Activated CD4-positive, alpha-beta T cell treated with anti-CD3 and anti-CD28 coated beads, Interleukin-2, amount 10 ng/mL, durations not matched to agents 24 days and 14 days (primary cell): Measurements from ENCODE around the gene SLC5A4. TPM values are rescaled to one million over a fixed set of nuclear protein-coding genes. Genes with fewer than 3 reads are reported as not detected.
"Not testable (repeated sequence)": the region's sequence is repeated elsewhere in the genome, so short reads cannot be mapped to it uniquely, and the experiment has no call there.

Experiments used
- DNase-seq: peaks from one replicate; pipeline ENCODE4 v3.0.0; 2022
- H3K27ac Mint-ChIP-seq: one replicate; pipeline ENCODE4 v1.8.0; 2022; ENCODE audit warnings: mild to moderate bottlenecking, mixed read lengths
- H3K27me3 Mint-ChIP-seq: one replicate; pipeline ENCODE4 v1.8.0; 2022; ENCODE audit warnings: mixed read lengths
- H3K36me3 Mint-ChIP-seq: one replicate; pipeline ENCODE4 v1.8.0; 2022; ENCODE audit warnings: low read depth, mild to moderate bottlenecking, mixed read lengths
- H3K4me1 Mint-ChIP-seq: one replicate; pipeline ENCODE4 v1.8.0; 2021; ENCODE audit warnings: mixed read lengths
- H3K4me3 Mint-ChIP-seq: one replicate; pipeline ENCODE4 v1.8.0; 2022; ENCODE audit warnings: mild to moderate bottlenecking, moderate library complexity, mixed read lengths
- H3K9me3 Mint-ChIP-seq: one replicate; pipeline ENCODE4 v1.8.0; 2021; ENCODE audit warnings: mixed read lengths
- intact Hi-C: fragments of 100-400 bp; cut with micrococcal nuclease; formaldehyde crosslinking; loops from one replicate; pipeline ENCODE4 v1.15.1; 2023
- total RNA-seq: library from RNA; stranded (reverse); gene quantifications from 2 replicates; pipeline ENCODE4 v1.2.3, GENCODE V29; 2022

Gene SLC5A4
- total RNA-seq, 1 donor from 2014 or later: not detected

DNA sequence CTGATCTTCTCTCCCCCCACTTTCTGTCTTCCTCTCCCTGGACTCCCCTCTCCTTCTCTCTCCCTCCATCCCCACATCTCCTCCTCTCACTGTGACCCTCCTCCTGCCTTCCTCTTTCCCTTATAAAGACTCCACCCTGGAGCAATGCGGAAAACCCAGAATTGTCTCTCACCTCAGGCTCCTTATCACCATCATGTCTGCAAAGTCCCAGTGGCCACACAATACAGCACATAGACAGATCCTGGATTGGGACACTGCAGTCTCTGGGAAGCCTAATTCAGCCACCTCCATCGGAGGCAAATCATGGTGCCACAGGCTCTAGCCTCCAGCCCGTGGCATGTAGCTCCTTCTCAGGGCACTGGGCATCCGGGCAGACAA is 53.0 kb downstream of the SLC5A4 start:
- intact Hi-C loops: loop anchor here (2.0 kb wide), 1 partner anchor 59 kb away; no protein-coding TSS in a partner anchor
- Mint-ChIP-seq H3K9me3 (no peaks in the 10 kb centered on the region), H3K27ac (peak overlapping the region; percentile 49), H3K27me3 (peaks cover 19% of the 10 kb centered on the region), H3K36me3 (no peaks in the 10 kb centered on the region), H3K4me1 (peaks cover 24% of the 10 kb centered on the region), H3K4me3 (peak overlapping the region; percentile 68)
- no peak for DNase-seq

DNA sequence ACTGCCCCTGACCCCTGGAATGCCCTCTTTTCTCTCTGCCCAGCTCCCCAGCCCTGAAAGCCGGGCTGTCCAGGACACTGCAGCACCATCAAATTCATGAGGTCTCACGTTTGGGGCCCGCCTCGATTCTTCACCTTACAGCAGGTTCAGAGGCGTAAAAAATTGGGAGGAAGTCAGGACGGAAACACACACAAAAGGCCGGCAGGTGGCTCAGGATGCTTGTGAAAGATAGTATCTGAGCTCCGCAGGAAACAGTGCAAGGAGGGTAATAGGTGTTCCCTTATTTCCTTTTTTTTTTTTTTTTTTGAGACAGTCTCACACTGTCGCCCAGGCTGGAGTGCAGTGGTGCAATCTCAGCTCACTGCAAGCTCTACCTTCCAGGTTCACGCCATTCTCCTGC is 54.4 kb downstream of the SLC5A4 start:
- H3K36me3 Mint-ChIP-seq: no peaks in the 10 kb centered on the region
- peaks cover 19% of the 10 kb centered on the region for H3K4me1 Mint-ChIP-seq
- H3K9me3 Mint-ChIP-seq: no peaks in the 10 kb centered on the region
- H3K4me3 Mint-ChIP-seq: no peak overlapping the region
- DNase-seq: peak; percentile 70
- intact Hi-C loops: no loop called here
- H3K27me3 Mint-ChIP-seq: peaks cover 26% of the 10 kb centered on the region
- no peak overlapping the region for H3K27ac Mint-ChIP-seq

DNA sequence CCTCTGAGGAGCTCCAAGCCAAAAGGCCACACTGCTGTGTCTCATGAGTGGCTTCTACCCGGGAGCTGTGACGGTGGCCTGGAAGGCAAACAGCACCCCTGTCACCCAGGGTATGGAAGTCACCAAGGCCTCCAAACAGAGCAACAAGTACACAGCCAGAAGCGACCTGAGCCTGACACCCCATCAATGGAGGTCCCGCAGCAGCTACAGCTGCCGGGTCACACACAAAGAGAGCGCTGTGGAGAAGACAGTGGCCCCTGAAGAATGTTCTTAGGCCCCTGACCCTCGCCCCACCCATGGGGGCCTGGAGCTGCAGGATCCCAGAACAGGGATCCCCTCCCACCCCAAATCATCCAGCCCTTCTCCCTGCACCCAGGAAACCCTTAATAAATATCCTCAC is 55.2 kb downstream of the SLC5A4 start:
- Mint-ChIP-seq H3K4me1 (peaks cover 16% of the 10 kb centered on the region), H3K4me3 (no peak overlapping the region), H3K27me3 (peaks cover 27% of the 10 kb centered on the region), H3K27ac (no peak overlapping the region), H3K36me3 (no peaks in the 10 kb centered on the region), H3K9me3 (no peaks in the 10 kb centered on the region)
- intact Hi-C loops: no loop called here
- no peak for DNase-seq

DNA sequence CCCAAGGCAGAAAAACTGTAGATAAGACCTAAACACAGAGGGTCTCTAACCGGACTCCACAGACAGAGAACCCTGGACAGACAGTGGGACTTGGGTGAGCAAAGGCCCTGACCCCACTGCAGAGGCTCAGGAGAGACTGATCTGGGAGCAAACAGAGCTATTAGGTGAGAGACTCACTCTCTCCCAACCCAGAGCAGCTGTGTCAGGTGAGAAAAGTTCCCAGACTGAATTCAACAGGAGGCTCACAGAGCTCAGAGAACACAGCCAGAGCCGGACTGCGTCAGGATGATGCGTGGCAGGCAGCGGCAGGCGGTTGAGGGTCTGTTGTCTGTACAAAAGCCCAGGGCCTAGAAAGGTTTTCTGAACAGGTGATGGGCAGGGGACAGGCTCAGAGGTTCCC is 55.8 kb downstream of the SLC5A4 start:
- Mint-ChIP-seq H3K4me3 (no peak overlapping the region), H3K4me1 (peaks cover 16% of the 10 kb centered on the region), H3K27ac (no peak overlapping the region), H3K36me3 (no peaks in the 10 kb centered on the region), H3K27me3 (peaks cover 26% of the 10 kb centered on the region), H3K9me3 (no peaks in the 10 kb centered on the region)
- intact Hi-C loops: no loop called here
- DNase-seq: no peak

DNA sequence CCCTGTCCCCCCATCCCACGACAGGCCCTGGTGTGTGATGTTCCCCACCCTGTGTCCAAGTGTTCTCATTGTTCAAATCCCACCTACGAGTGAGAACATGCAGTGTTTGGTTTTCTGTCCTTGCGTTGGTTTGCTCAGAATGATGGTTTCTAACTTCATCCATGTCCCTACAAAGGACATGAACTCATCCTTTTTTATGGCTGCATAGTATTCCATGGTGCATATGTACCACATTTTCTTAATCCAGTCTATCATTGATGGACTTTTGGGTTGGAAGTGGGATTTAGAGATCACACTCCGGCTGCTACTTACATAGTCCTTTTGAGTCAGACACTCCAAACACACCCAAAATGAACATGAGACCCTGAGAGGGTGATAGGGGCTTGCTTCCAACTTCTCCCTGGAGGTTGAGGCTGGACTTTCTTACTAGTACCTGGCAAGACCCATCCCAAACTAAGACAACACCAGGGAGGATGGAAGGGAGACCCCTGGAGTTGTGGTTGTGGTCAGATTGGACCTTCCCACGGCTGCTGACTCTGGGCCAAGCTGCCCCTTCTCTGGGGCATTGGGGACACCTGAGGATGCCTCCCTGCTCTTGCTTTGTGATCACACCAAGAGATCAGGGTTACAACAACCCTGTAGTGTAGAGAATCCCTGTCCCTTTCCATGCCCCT is 57.5 kb downstream of the SLC5A4 start:
- H3K4me1 Mint-ChIP-seq: peaks cover 12% of the 10 kb centered on the region
- H3K36me3 Mint-ChIP-seq, H3K4me3 Mint-ChIP-seq, intact Hi-C loops, H3K9me3 Mint-ChIP-seq, DNase-seq, H3K27ac Mint-ChIP-seq: not testable (repeated sequence)
- peaks cover 17% of the 10 kb centered on the region for H3K27me3 Mint-ChIP-seq

DNA sequence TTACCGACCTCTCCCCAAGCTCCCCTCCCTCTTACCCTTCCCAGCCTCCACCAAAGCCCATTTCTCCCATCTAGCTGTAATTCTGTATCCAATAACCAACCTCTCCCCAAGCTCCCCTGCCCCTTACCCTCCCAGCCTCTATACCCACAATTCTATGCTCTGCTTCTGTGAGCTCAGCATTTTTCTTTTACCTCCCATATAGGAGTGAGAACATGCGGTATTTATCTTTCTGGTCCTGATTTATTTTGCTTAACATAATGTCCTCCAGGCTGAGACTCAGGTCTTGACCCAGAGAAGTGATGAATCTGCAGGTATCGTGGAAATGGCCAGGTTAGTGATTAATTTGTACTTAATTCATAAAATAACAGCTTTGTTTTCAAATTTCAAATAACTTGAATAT is 59.2 kb downstream of the SLC5A4 start:
- H3K27ac Mint-ChIP-seq, H3K9me3 Mint-ChIP-seq, DNase-seq, H3K36me3 Mint-ChIP-seq, intact Hi-C loops, H3K4me1 Mint-ChIP-seq, H3K4me3 Mint-ChIP-seq: not testable (repeated sequence)
- H3K27me3 Mint-ChIP-seq: peaks cover 16% of the 10 kb centered on the region

DNA sequence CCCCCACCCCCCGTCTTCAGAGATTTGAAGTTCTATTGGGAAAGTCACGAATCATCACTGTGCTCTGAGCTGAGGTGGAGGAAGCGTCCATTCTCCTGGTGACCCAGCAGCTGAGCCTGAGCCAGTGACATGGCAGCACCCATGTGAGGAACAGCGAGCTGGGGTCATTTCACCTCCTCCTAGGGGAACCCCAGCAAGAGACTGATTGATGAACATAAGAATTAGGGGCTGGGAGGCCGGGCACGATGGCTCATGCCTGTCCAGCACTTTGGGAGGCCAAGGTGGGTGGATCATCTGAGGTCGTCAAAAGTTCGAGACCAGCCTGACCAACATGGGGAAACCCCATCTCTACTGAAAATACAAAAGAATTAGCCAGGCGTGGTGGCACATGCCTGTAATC is 61.8 kb downstream of the SLC5A4 start:
- H3K27me3 Mint-ChIP-seq: peaks cover 19% of the 10 kb centered on the region
- H3K36me3 Mint-ChIP-seq, H3K4me3 Mint-ChIP-seq, H3K9me3 Mint-ChIP-seq, DNase-seq, intact Hi-C loops, H3K27ac Mint-ChIP-seq, H3K4me1 Mint-ChIP-seq: not testable (repeated sequence)

DNA sequence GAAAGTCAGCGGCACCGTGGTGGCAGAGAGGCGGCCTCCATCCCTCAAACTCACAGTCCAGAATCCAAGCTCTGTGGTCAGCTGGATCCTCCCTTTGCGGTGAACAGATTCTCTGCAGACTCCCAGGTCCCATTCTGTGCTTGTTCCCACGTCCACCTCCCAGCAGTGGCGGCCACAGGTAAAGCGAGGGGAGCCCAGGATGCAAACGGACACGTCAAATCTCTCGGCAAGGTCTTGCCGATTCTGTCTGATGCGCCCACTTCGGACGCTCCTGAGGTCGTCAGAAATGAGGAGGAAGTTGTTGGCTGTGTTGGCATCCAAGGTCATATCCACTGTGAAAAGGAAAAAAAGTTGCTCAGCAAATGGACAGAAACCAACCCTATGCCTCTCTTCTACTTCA is 64.1 kb downstream of the SLC5A4 start:
- intact Hi-C loops, DNase-seq, H3K36me3 Mint-ChIP-seq, H3K4me1 Mint-ChIP-seq, H3K9me3 Mint-ChIP-seq, H3K27ac Mint-ChIP-seq, H3K4me3 Mint-ChIP-seq: not testable (repeated sequence)
- H3K27me3 Mint-ChIP-seq: peaks cover 15% of the 10 kb centered on the region

DNA sequence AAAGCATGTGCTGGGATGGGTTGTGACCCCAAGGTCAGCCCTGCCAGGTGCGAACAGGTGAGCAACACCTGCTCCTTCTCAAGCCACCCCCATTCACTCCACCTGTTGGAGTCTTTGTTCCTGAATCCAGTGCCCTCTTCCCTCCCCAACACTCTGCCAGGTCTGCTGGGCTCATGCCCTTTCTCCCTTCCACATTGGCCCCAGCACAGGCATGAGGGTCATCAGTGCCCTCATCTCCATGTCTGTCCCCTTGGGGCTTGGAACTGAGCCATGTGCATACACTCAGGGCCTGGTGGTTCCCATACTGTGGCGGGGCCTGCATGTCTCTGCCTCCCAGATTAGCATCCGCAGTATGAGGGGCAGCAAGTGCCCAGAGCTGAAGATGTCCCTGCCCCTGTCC is 69.3 kb downstream of the SLC5A4 start:
- no peak for DNase-seq
- H3K4me1 Mint-ChIP-seq: no peaks in the 10 kb centered on the region
- peaks cover 10% of the 10 kb centered on the region for H3K27me3 Mint-ChIP-seq
- no peaks in the 10 kb centered on the region for H3K9me3 Mint-ChIP-seq
- no peak overlapping the region for H3K27ac Mint-ChIP-seq
- no peaks in the 10 kb centered on the region for H3K36me3 Mint-ChIP-seq
- intact Hi-C loops: no loop called here
- H3K4me3 Mint-ChIP-seq: no peak overlapping the region

DNA sequence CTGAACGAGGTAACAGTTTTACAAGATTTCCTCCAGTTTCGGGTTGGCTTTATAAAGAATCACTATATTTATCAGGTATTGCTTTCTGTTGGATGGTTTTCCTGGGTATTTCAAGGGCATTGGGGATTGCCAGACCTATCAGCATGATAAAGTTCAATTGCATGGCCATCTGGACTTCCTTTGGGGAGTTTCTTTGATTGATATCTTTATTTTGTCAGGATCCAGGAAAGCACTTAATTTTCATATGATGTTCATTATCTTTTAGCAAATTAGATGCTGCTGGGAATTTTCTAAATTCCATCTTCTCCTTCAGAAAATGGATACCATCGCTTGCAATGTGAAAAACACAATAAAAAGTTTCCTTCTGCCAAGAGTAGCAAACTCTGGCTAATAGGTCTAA is 71.5 kb downstream of the SLC5A4 start:
- no peak for DNase-seq
- peaks cover 13% of the 10 kb centered on the region for H3K27me3 Mint-ChIP-seq
- H3K36me3 Mint-ChIP-seq: no peaks in the 10 kb centered on the region

DNA sequence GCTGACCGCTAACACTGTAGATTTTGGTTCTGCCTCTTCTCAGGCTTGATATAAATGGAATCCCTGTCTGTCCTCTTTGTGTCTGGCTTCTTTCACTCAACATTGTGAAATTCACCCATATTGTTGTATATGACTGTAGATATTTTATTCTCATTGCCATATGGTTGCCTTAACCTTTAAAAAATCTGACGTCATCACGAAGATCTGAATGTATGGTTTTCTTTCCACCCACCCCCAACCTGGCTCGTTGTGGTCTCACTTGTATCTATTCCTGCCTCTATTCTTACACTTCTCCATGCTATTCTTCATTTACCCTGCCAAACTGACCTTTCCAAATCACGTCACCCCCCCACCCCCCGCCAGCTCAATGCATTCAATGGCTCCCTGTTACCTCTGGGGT is 74.1 kb downstream of the SLC5A4 start:
- Mint-ChIP-seq H3K27me3 (peaks cover 28% of the 10 kb centered on the region), H3K27ac (no peak overlapping the region), H3K36me3 (no peaks in the 10 kb centered on the region), H3K4me3 (no peak overlapping the region), H3K4me1 (no peaks in the 10 kb centered on the region), H3K9me3 (no peaks in the 10 kb centered on the region)
- intact Hi-C loops: no loop called here
- no peak for DNase-seq

More for the DNA sequence above, 71.5 kb downstream of the SLC5A4 start:
- intact Hi-C loops: no loop called here
- no peaks in the 10 kb centered on the region for H3K9me3 Mint-ChIP-seq
- no peak overlapping the region for H3K27ac Mint-ChIP-seq
- H3K4me1 Mint-ChIP-seq: no peaks in the 10 kb centered on the region
- no peak overlapping the region for H3K4me3 Mint-ChIP-seq

DNA sequence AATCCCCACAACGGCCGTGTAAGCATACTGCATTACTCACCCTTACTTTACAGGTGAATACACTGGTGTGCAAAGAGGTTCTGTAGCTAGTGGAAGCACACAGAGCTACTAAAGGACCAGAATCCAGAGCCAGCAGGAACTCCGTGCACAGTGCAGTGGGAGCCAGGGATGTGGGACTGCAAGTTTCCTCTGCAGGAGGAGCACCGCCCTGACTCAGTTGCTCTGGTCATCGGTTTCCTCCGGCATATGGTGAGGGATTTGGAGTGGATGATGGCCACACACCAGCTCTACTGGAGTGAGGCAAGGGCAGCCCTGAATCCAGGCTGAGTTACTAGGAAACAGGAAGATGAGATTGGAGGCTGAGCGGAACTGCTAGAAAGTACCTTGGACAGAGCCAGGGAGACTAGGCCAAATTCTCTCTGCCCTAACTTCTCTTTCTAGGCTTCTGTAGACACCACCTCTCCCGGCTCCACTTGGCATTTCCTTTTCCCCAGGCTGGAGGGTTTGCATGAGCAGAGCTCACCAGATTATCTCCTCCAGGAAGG is 77.9 kb downstream of the SLC5A4 start:
- no peak overlapping the region for H3K27ac Mint-ChIP-seq
- intact Hi-C loops: no loop called here
- no peak for DNase-seq
- H3K9me3 Mint-ChIP-seq: no peaks in the 10 kb centered on the region
- no peak overlapping the region for H3K4me3 Mint-ChIP-seq
- H3K4me1 Mint-ChIP-seq: peaks cover 3% of the 10 kb centered on the region
- H3K36me3 Mint-ChIP-seq: no peaks in the 10 kb centered on the region
- peaks cover 33% of the 10 kb centered on the region for H3K27me3 Mint-ChIP-seq

DNA sequence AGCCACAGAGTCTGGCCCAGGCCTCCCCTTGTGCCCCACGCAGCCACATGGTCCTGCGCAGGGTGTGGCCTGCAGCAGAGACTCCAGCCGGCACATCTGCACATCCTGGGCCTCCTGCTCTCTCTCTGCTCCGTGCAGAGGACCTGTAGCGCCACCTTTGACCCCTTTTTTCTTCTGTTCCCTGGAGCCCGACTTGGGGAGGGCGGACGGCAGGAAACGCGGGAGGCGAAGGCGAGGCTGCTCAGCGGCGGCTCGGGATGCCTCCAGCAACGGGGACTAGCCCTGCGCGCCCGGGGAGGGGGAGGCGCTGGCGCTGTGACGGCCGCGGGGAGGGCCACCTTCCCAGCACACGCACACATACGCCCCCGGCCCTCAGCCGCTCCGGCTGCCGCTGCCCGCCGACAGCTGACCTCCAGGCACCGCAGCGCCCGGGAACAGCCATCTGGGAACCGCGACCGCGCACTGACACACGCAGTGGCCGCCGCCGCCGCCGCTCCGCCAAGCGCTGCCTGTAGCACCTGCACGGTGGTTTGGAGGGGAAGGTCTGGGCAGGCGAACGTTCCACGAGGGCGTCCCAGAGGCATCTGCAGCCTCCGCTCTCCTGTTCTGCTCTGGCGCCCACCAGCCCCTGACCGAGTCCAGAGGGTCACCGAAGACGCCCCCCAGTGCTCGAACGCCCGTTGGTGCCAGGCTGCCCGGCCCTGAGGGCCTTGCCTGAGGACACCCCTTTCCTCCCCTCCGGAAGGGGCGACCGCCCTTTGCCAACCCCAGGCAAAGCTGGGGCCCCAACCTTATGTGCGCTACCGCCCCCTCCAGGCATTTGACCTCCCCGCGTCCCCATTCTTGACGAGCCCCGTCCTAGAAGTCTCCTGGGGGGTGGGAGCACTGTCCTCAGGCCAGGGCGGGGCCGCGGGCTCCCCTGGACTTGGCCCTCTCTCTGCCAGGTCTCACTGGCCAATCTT is 79.2 kb downstream of the SLC5A4 start:
- Mint-ChIP-seq H3K27ac (no peak overlapping the region), H3K27me3 (peaks cover 33% of the 10 kb centered on the region), H3K36me3 (no peaks in the 10 kb centered on the region), H3K9me3 (no peaks in the 10 kb centered on the region), H3K4me1 (peaks cover 3% of the 10 kb centered on the region), H3K4me3 (peak overlapping the region; percentile 43)
- intact Hi-C loops: no loop called here
- no peak for DNase-seq

DNA sequence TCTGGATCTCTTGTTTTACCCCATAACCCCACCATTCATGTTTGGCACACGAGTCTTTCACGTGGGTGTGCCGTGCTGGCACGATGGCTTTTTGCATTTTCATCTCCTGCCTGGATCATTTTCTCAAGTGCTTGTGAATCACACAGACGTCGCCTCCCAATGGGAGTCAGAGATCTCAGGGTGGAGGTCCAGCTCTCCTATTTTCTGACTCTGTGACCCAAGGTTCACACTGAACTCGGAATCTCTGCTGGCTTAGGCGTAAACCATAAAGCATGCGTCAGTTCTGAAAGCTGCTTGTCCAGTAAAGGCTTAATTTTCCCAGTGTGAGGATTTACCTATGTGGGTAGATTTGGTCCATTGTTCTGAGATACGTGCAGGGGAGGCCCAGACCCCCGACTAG is 80.0 kb downstream of the SLC5A4 start:
- DNase-seq: no peak
- Mint-ChIP-seq H3K4me1 (peaks cover 3% of the 10 kb centered on the region), H3K27ac (no peak overlapping the region), H3K4me3 (no peak overlapping the region), H3K9me3 (no peaks in the 10 kb centered on the region), H3K27me3 (peaks cover 33% of the 10 kb centered on the region), H3K36me3 (no peaks in the 10 kb centered on the region)
- intact Hi-C loops: no loop called here
